GM18907 (cell line): ENCODE data around the gene AP1S3.

Experiments
- ATAC-seq: cut with Tn5 transposase; IDR thresholded peaks from one replicate; pipeline ENCODE4 v1.9.1; 2021; ENCODE audit warnings: mild to moderate bottlenecking, moderate library complexity; ENCODE audit not compliant: unreplicated experiment

Gene AP1S3

DNA sequence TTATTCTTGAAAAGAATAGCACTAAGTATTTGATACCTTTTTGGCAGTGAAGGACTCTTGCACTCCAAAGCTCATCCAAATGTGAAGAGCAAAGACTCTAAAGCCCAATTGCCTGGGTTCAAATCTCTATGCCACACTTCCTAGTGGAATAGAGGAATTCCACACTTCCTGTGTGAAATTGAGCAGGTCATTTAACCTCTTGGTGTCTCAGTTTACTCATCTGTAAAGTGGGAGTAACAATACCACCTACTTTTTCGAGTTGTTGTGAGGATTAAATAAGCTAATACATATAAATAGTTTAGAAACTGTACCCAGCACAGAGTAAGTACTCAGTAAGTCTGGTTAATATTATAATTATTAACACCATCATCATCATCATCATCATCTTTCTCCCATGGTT, 72.6 kb downstream of the AP1S3 start:
- ATAC-seq: no peak

DNA sequence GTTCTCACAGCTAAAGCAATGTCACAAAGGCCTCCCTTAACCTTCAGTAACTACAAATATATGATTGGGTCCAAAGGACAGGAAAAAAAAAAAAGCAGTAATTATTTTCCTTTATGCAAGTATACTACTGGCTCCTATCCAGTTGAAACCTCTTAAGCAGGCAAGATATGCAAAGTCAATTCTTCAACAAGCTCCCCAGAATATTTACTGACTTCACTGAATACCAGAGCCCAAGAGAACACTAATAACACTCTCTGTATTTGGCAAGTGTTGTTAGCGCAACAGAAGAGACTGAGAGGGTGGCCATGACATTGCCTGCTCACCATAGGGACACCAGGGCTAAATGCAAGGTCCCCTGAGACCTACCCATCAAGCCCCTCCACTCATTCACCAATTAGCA, 74.5 kb downstream of the AP1S3 start:
- no peak for ATAC-seq

DNA sequence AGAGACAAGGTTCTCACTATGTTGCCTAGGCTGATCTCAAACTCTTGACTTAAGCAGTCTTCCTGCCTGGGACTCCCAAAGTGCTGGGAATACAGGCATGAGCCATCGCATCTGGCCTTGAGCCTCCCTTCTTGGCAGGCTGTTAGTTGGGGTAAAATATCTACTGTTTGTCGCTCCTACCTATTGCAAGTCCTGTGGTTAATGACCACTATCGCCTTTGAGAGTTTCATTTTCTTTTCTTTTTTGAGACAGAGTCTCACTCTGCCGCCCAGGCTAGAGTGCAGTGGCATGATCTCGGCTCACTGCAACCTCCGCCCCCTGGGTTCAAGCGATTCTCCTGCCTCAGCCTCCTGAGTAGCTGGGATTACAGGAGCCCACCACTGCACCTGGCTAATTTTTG, 75.6 kb downstream of the AP1S3 start:
- peak; percentile 74 for ATAC-seq

DNA sequence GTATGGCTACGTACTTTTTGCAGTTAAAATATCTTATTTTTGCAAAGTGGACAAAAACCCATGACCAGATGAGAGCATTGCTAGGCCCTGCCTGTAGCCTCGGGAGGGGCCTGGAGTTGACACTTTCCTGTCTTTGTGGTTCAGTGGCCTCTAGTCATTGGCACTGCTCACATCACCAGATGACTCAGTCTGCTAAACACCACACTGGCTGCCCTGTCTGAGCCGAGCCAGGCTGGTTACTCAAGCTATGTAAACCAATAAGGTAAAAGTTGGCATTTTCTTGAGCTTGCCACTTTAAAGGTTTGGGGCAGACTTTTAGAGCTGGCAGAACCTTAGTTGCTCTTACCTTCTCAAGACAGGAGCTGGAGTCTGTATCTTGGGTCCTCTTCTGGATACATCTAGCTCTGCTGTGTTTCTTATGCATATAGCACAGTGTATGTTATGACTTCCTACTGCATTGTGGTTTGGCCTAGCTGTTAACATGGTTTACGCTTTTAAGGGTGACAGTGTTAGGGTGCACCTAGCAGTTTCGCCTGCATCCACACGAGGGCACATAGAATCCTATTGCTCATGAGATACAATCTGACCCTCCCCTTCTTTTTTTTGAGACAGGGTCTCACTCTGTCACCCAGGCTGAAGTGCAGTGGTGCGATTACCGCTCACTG, 76.4 kb downstream of the AP1S3 start:
- ATAC-seq: peak; percentile 93

DNA sequence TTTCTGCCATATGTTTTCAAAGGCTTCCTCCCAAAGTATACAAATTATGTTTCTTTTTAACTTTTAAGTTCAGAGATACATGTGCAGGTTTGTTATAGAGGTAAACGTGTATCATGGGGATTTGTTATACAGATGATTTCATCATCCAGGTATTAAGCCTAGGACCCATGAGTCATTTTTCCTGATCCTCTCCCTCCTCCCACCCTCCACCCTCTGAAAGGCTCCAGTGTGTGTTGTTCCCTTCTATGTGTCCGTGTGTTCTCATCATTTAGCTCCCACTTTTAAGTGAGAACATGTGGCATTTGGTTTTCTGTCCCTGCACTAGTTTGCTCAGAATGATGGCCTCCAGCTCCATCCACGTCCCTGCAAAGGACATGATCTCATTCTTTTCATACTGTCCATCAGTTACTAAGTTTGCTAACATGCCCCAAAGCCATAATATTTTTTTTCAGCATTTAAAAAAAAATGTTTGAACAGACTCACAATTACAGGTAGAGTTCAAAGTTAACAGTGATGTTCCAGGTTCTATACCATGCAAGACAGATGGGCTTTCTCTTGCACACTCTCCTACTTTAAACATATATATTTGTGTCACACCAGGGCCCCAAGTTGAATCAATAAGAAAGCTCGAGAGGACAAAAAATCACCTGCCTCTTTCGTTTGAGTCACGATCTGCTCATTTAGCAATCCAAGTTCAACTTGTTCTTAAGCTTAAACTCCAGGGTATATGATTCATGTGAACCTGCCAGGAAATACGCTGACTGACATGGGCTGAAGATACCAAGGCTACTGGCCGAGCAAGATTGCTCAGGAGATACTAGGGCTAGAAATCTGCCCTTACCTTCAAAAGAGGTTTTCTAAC, 77.6 kb downstream of the AP1S3 start:
- no peak for ATAC-seq

DNA sequence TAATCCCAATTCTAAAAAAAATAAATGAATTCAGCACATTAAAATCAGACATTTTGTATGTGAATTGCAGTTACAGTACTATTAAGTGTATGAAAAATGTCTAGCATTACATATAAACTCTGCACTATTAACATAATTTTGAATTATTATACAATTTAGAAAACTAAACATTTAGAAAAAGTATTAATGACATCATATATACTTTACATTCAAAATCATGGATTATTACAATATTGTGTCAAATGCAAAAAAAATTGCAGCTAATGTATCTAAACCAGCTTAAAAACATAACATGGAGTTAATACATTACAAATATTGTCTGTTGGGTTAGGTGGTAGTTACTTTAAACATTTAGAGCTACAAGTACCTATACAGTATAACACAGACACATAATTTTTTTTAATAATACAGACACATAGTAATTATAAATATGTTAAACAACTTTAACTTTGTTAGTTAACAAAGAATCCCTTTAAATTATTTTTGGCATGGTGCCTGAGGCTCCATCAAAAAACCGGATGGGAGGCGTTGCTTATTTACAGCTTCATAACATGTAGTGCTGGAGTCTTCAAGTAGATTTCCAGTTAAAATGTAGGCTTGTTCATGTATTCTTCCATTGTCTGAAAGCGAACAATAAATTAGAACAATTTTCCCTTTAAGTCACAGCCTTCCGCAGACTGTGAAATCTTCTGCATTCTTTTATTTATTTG, 79.1 kb downstream of the AP1S3 start:
- ATAC-seq: no peak

DNA sequence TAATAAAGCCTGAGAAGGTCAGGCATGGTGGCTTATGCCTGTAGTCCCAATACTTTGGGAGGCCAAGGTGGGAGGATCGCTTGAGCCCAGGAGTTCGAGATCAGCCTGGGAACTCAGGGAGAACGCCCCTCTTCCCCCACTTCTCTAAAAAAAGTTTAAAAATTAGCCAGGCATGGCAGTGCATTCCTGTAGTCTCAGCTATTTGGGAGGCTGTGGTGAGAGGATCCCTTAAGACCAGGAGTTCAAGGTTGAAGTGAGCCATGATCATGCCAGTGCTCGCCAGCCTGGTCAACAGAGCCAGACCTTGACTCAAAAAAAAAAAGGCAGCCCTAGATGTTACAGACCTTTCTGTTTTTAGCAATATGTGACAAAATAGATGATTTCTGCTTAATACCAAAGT, 83.4 kb downstream of the AP1S3 start:
- ATAC-seq: no peak

DNA sequence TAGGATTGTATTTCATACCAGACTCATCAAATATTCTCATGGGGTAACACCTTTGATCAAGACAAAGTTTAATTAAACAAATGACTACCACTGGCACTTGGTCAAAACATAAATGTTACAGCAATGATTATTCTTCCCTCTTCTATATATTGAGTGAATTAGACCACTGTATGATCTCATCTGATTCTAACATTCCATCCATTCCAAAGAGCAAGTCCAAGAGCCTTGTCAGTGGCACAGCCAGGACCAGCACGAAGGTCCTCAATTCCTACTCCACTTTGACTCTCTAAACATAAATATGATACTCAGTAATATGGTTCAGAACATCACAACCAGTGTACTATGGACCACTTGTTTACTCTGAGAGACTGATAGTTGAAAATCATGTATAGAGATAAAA, 86.4 kb downstream of the AP1S3 start:
- no peak for ATAC-seq

DNA sequence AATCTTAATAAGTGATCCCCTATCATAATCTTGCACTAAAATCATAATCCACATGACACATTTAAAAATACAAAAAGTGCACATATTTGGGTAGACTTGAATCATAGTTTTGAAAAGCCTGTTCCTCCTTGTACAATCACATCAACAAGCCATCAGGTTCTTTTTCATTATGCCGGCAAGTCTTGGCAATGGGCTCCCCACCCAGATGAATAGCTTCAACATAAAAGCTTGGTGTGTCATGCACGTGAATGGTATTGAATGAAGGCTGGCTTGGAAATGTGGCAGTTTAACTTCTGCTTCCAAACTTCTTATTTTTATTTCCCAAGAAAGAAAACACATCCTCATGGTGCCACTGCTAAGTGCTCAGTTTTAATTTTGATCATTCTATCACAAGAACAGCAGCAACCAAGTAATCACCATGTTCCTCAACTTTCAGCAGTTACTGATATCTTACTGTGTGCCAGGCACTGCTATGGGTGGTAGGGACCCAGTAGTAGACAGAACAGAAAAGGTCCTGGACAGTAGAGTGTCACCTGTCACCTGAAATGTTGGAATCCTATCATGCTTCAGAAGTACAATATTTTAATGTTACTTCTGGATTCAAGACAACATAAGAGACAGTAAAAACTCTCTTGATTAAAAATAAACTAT, 89.9 kb downstream of the AP1S3 start:
- no peak for ATAC-seq

DNA sequence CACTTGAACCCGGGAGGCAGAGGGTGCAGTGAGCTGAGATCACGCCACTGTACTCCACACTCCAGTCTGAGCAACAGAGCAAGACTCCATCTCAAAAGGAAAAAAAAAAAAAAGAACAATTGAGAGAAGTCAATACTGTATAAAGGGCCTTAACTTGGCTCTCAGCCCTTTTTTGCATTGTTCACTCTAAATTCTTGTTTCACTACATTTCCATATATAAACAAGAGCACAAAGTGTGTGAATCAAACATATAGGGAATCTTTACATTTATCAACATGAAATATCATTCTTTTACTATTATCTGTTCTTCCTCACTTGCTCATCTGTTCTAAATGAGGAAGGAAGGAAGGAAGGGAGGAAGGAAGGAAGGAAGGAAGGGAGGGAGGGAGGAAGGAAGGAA, 90.8 kb downstream of the AP1S3 start:
- ATAC-seq: no peak

DNA sequence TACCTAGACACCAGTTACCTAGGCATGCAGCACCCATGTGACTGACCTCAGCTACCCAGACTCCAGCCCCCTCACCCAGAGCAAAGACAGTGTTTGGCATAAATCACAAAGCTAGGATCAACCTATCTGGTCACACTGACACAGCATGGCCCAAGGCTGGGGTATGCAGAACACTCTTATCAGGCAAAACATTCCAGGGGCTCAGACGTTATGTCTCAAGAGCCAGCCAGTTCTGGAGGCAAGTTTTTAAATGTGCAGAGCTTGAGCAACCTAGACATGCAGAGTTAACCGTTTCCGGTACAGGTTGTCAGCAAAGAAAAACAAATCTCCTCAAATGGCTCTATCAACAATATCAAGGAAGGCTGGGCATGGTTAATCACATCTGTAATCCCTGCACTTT, 92.8 kb downstream of the AP1S3 start:
- ATAC-seq: no peak

DNA sequence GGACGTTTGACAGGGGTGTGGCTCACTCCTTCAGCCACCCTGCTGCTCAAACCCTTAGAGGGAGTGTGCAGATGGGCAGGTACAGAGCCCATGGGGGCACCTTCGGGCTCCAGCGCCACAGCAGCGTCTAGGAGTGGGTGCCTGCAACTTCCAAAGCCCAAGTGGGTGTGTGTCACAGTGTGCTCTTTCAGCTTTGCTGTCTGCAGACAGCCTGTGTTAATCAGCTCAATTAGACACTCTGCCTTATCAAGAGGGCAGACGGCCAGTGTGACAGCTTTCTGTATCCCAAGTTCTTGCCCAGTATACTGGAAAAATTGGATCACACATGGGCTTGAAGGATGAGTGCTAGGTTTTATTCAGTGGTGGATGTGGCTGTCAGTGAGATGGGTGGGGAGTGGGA, 96.7 kb downstream of the AP1S3 start:
- ATAC-seq: no peak

DNA sequence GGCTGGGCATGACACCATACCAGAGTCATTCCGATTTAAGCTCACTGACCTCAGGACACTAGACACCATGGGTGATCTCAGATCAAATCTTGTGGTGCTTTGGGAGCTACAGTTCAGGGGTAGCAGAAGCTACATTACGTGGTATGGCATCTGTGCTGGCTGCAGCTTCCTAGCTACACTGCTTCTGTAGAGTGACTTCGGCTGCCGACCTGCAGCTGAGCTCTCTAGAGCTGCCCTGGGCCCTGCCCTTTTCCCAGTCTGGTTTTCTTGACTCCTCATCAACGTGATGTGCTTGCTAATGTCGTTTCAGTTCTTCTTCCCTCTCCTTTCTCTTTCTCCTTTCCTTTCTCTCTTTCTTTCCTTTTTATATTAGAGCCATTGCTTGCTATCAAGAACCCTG, 100.2 kb downstream of the AP1S3 start:
- ATAC-seq: no peak

DNA sequence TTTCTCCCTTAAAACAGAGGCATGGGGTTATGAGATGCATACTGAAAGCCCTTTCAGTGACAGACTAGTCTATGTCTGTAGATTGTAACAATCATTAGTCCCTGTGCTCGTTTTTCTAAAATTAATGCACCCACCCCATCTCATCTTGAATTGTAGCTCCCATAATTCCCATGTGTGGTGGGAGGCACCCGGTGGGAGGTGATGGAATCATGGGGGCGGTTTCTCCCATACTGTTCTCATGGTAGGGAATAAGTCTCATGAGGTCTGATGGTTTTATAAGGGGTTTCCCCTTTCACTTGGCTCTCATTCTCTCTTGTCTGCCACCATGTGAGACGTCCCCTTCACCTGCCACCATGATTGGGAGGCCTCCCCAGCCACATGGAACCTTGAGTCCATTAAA, 100.9 kb downstream of the AP1S3 start:
- no peak for ATAC-seq

DNA sequence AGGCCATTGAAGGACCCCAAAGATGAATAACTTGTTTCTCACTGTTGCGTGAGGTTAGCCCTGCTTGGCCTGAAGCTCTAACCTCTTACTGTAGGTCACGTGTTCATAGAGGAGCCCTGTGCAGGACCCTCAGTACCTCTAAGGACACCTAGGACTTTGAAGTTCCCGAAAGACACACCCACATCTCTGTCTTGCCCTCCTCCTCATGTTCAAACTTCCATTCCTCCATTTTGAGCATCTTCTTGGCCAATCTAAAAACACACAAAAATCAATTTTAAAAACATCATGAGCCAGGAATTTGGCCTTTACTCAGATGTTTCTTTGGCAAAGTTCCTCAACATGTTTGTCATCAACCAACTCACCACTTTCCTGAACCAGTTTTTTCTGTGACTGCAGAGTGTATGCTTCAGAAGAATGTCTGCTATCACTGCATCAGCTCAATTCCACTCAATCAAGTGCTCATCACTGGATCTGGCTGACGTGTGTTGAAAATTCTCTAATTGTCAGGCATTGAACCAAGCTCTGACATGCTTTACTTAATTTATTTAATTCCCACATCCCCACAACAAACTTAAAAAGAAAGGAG, 101.6 kb downstream of the AP1S3 start:
- no peak for ATAC-seq

DNA sequence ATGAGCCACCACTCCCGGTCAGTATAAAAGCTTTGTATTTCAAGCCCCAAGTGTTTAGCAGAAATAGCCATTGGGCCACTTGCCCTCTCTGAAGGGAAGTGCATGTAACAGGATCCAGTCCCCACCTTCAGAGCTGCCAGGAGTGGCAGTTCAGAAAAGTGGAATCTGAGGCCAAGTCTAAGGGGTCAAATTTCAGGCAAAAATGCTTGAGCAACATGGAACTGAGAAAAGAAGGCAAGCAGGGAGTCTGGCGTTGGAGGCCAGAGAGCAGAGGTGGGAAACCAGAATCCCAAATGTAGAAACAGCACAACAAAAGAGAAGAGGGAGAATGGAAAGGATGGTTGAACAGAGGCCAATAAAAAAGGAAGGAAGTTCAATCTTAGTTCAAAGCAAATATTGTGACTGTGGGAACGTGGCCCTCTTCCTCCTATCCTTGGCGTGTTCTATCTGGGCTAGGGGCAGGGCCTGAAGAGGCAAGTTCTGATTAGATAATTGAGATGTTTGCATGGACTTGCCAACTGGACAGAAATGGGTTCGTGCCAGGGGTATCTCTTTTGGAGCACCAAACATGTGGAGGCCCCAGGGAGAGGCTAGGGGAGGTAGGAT, 102.2 kb downstream of the AP1S3 start:
- ATAC-seq: no peak

DNA sequence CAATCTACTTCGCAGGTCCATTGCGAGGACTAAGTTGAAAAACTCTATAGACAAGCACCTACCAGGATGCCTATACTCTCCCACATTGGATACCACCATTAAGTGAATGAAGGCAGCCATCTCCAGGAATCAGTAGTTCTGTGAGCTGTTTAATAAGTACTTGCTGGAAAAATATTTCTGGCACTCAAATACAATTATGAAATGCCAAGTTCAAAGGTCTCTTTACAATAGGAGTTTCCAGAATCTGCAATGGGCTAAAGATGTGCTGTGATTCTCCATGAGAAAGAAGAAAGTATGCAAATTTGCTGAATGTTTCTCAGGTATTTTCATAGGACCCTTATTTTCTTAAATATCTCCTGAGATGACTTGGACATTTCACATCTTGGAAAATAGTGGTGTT, 103.0 kb downstream of the AP1S3 start:
- ATAC-seq: no peak

DNA sequence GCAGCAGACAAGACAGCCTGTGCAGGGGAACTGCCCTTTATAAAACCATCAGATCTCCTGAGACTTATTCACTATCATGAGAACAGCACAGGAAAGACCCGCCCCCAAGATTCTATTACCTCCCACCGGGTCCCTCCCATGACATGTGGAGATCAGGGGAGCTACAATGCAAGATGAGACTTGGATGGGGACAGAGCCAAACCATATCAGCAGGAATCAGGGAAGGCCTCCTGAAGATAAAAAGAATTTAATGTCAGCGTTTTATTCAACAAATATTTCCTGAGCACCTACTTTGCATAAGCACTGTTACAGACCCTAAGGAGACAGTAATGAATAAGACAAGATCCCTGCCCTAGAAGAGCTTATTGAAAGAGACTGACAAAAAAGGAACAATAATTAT, 105.0 kb downstream of the AP1S3 start:
- no peak for ATAC-seq

DNA sequence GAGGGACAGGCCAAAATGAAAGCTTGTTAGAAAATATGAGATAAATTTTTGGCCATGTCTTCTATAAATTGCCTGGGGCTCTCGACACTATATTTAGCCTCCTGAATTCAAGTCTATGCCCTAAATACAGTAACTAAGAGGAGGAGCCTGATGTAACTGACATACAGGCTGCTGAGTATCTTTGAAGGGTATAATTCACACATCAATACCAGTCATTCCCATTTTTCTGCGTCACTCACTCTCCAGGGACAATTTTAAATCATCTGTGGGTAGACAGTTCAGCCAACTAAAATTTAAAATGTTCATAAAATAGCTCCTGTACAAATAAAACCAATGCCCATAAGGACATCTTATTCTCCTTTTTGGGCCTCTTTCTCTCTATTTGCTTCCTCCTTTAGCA, 105.9 kb downstream of the AP1S3 start:
- ATAC-seq: no peak

DNA sequence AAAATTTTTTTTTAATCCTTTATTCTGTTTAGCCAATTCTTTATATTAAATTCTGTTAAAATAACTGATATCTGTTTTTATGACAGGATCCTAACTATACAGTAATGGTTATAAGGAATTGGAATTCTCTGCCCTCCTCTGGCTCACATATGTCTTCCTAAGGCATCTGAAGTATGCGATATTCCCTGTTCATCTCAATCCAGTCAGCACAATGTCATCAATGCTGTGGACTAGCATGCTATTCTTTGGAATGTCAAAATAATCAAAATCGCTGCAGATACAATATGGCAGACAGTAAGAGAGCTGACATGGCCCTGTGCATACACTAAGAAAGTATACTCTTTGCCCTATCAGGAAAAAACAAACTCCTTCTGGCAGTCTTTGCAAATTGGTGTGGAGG, 107.6 kb downstream of the AP1S3 start:
- ATAC-seq: no peak

DNA sequence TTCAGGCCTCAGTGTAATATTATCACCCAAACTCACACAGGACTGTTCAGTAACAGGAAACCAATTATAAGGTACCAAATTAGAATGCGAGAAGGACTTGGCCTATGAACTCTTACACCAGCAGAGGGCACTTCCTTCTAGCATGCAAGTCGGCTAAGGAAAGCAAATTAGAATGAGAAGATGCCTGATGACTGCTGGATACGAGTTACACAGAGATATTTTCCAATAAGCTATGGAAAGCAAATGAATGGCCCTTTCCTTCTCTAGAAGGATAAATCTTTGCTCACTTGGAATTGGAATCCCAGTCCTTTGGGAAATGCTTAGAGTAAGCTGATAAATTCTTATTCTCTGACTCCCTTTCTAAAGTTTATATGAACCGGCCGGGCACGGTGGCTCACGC, 109.8 kb downstream of the AP1S3 start:
- peak; percentile 88 for ATAC-seq
